Measurements from ENCODE around the gene SNX30. TPM values are rescaled to one million over a fixed set of nuclear protein-coding genes. Genes with fewer than 3 reads are reported as not detected.

SNX30 gene
- total and polyA plus RNA-seq, 2 donors (not counting 1 experiment from before 2014, with no cell fraction given), result 3.8 to 20.6 TPM

GRCh38 chr9:112712678-112713077, 37.9 kb upstream of the SNX30 start:
- Histone ChIP-seq H3K4me1 (ENCODE audit: control insufficient read depth in 2 of 2, insufficient read depth in 2 of 2, low read length in 2 of 2) (peaks cover 6 to 12% of the 10 kb centered on the region in 2 donors), H3K9me3 (ENCODE audit: control extremely low read depth in 1 of 3, control insufficient read depth in 2 of 3, insufficient read depth in 1 of 3, low read length in 2 of 3) (no peaks in the 10 kb centered on the region), H3K79me2 (ENCODE audit: control insufficient read depth, insufficient read depth, low read length) (peaks cover 84% of the 10 kb centered on the region), H3K36me3 (replicated peaks in 1 of 2; ENCODE audit: control extremely low read depth in 1 of 2, control insufficient read depth in 1 of 2, extremely low read depth in 1 of 2, insufficient read depth in 2 of 2, low read length in 1 of 2) (peaks cover 0 to 29% of the 10 kb centered on the region in 2 experiments), H2AFZ (ENCODE audit: insufficient read depth, low read depth, low read length, poor library complexity, severe bottlenecking) (no peak overlapping the region), H4K20me1 (ENCODE audit: control insufficient read depth, insufficient read depth, low read length, poor library complexity, severe bottlenecking) (peaks cover 27% of the 10 kb centered on the region), H3K27me3 (replicated peaks in 1 of 4; ENCODE audit: control extremely low read depth in 1 of 4, control insufficient read depth in 3 of 4, insufficient read depth in 4 of 4, low read length in 3 of 4) (no peaks in the 10 kb centered on the region), H3K4me2 (replicated peaks; ENCODE audit: low read depth, low read length, poor library complexity, severe bottlenecking) (no peak overlapping the region), H3K9ac (ENCODE audit: low read length) (no peak overlapping the region), H3K27ac (ENCODE audit: low read length in 2 of 2) (no peak overlapping the region), H3K4me3 (ENCODE audit: control extremely low read depth in 1 of 5, extremely low read depth in 1 of 5, insufficient read depth in 1 of 5, low read depth in 2 of 5, low read length in 4 of 5) (no peak overlapping the region)
- Mint-ChIP-seq H3K4me3 (no peak overlapping the region), H3K27ac (no peak overlapping the region), H3K9me3 (ENCODE audit: insufficient read depth) (no peaks in the 10 kb centered on the region), H3K4me1 (peaks cover 29% of the 10 kb centered on the region), H3K27me3 (no peaks in the 10 kb centered on the region)
- CTCF ChIA-PET, result no interaction called here
- intact Hi-C loops (cut with micrococcal nuclease), result loop anchor here (10.0 kb wide), 3 partner anchors 268 to 1048 kb away; partner anchors contain the start of gene GNG10
- no peak for DNase-seq
- TF ChIP-seq EZH2 (IDR thresholded peaks at IDR 0.05; ENCODE audit: borderline replicate concordance, insufficient read depth, low read depth, low read length, poor library complexity, severe bottlenecking) (no peak), CTCF (IDR thresholded peaks at IDR 0.05) (no peak)
- no CpG with 5 or more reads among the region's 3 CpGs for WGBS (ENCODE audit: insufficient coverage)
- POLR2A ChIA-PET, result no interaction called here
- ATAC-seq (ENCODE audit: low read depth), result no peak

- Histone ChIP-seq H3K9ac (ENCODE audit: low read length) (peak within 1 kb of the TSS; percentile 92), H3K9me3 (ENCODE audit: control extremely low read depth in 1 of 3, control insufficient read depth in 2 of 3, insufficient read depth in 1 of 3, low read length in 2 of 3) (no peaks in the 10 kb centered on the region), H3K27me3 (replicated peaks in 1 of 4; ENCODE audit: control extremely low read depth in 1 of 4, control insufficient read depth in 3 of 4, insufficient read depth in 4 of 4, low read length in 3 of 4) (no peaks in the 10 kb centered on the region), H2AFZ (ENCODE audit: insufficient read depth, low read depth, low read length, poor library complexity, severe bottlenecking) (peak within 1 kb of the TSS; percentile 99), H3K4me2 (replicated peaks; ENCODE audit: low read depth, low read length, poor library complexity, severe bottlenecking) (peak within 1 kb of the TSS; percentile 84), H3K79me2 (ENCODE audit: control insufficient read depth, insufficient read depth, low read length) (peaks cover 43% of the 10 kb centered on the region), H3K36me3 (replicated peaks in 1 of 2; ENCODE audit: control extremely low read depth in 1 of 2, control insufficient read depth in 1 of 2, extremely low read depth in 1 of 2, insufficient read depth in 2 of 2, low read length in 1 of 2) (peaks cover 0 to 9% of the 10 kb centered on the region in 2 experiments), H3K4me1 (ENCODE audit: control insufficient read depth in 2 of 2, insufficient read depth in 2 of 2, low read length in 2 of 2) (peaks cover 6 to 16% of the 10 kb centered on the region in 2 donors), H3K27ac (ENCODE audit: low read length in 2 of 2) (peak within 1 kb of the TSS; percentile 88 to 95), H4K20me1 (ENCODE audit: control insufficient read depth, insufficient read depth, low read length, poor library complexity, severe bottlenecking) (peaks cover under 1% of the 10 kb centered on the region), H3K4me3 (ENCODE audit: control extremely low read depth in 1 of 5, extremely low read depth in 1 of 5, insufficient read depth in 1 of 5, low read depth in 2 of 5, low read length in 4 of 5) (peak within 1 kb of the TSS; percentile 81 to 92 (median 87))
- Mint-ChIP-seq H3K4me1 (peaks cover 17% of the 10 kb centered on the region), H3K4me3 (peak within 1 kb of the TSS; percentile 97), H3K27me3 (no peaks in the 10 kb centered on the region), H3K9me3 (ENCODE audit: insufficient read depth) (no peaks in the 10 kb centered on the region), H3K27ac (peak within 1 kb of the TSS; percentile 98)
- ChIA-PET POLR2A (interaction anchor here (0.6 to 2.7 kb wide), 8 partner anchors 9 to 339 kb away, joined by 3 to 10 read pairs (median 4); partner anchors contain the start of genes HSDL2 and SNX30), CTCF (interaction anchor here (0.6 to 3.4 kb wide), 10 partner anchors 25 to 388 kb away, joined by 3 to 15 read pairs (median 6); partner anchors contain the start of genes KIAA1958 and SNX30)
- intact Hi-C loops (cut with micrococcal nuclease), result loop anchor here (1.0 to 10.0 kb wide), 11 partner anchors 33 to 1087 kb away; partner anchors contain the start of genes DNAJC25, GNG10, HSDL2 and KIAA1958
- ATAC-seq (ENCODE audit: low read depth) (peak; percentile 93), DNase-seq (peak; percentile 98)
- WGBS (ENCODE audit: insufficient coverage), result 1% methylated on average over 51 of the region's 51 CpGs
- TF ChIP-seq EZH2 (IDR thresholded peaks at IDR 0.05; ENCODE audit: borderline replicate concordance, insufficient read depth, low read depth, low read length, poor library complexity, severe bottlenecking) (no peak), CTCF (IDR thresholded peaks at IDR 0.05) (no peak)
Observed at GRCh38 chr9:112717661-112718331, 32.8 kb upstream of the SNX30 start, which contains the start of gene INIP. Gene INIP, minus strand, starts transcription at chr9:112718117. Its CDS starts 1,632 bp downstream, at chr9:112716485.

Data from B cell (primary cell).